Peyer's patch (tissue), 4 donors: Measurements from ENCODE around the gene HNRNPR. TPM values are rescaled to one million over a fixed set of nuclear protein-coding genes. Genes with fewer than 3 reads are reported as not detected.
"Not testable (repeated sequence)": the region's sequence is repeated elsewhere in the genome, so short reads cannot be mapped to it uniquely, and the experiment has no call there.

Experiments used
- DNase-seq, 3 donors: peaks; one replicate each; pipeline ENCODE4 v3.0.0-alpha.2; 2017 to 2019
- H3K27ac ChIP-seq, 4 donors: fragments of 200-600 bp; sonication (generic); one replicate each; pipeline ENCODE4 v1.5.1; 2016 to 2019
- H3K27me3 ChIP-seq, 2 donors: fragments of 200-600 bp; sonication (generic); one replicate each; pipeline ENCODE4 v1.5.1; 2019
- H3K36me3 ChIP-seq, 3 donors: fragments of 200-600 bp; sonication (generic); one replicate each; pipeline ENCODE4 v1.5.1; 2016 to 2019
- H3K4me1 ChIP-seq, 4 donors: fragments of 200-600 bp; sonication (generic); one replicate each; pipeline ENCODE4 v1.5.1; 2016 to 2019
- H3K4me3 ChIP-seq, 4 donors: fragments of 200-600 bp; sonication (generic); 1 replicate in 3 of 4; 2 replicates in 1 of 4; pipeline ENCODE4 v1.5.1; 2016 to 2019; ENCODE audit warnings: mild to moderate bottlenecking in 1 of 4
- H3K9me3 ChIP-seq, 4 donors: fragments of 200-600 bp; sonication (generic); one replicate each; pipeline ENCODE4 v1.5.1; 2016 to 2019; ENCODE audit warnings: mild to moderate bottlenecking in 1 of 4
- CTCF ChIP-seq, 6 experiments: fragments of 450-650 bp in 4 of 6; fragments of 200-600 bp in 2 of 6; sonication (generic) in 1 of 6; IDR thresholded peaks; one replicate each; pipeline ENCODE4 v1.5.1; 2017 to 2019; ENCODE audit warnings: antibody characterized with exemption in 6 of 6, mild to moderate bottlenecking in 3 of 6, moderate library complexity in 1 of 6
- POLR2A ChIP-seq, 2 donors: fragments of 450-650 bp; IDR thresholded peaks; one replicate each; pipeline ENCODE4 v1.5.1; 2017; ENCODE audit warnings: antibody characterized with exemption in 2 of 2, mild to moderate bottlenecking in 2 of 2, moderate library complexity in 2 of 2
- total RNA-seq, 4 donors: library from RNA; depleted of rRNA; stranded (reverse); fragments of >200 nt; gene quantifications; one replicate each; pipeline ENCODE4 v1.1.0, GENCODE V29; 2016

The HNRNPR gene
- total RNA-seq, 4 donors from 2014 or later: 39.4 to 122 (median 54.8) TPM

- H3K36me3 ChIP-seq: peaks cover 0 to 80% (median 0%) of the 10 kb centered on the region in 3 donors
- H3K9me3 ChIP-seq: no peaks in the 10 kb centered on the region
- H3K4me3 ChIP-seq: no peak overlapping the region
- H3K27me3 ChIP-seq: no peaks in the 10 kb centered on the region
- H3K27ac ChIP-seq: no peak overlapping the region
- no peaks in the 10 kb centered on the region for H3K4me1 ChIP-seq
- TF ChIP-seq POLR2A (IDR thresholded peaks at IDR 0.05) (no peak), CTCF (IDR thresholded peaks at IDR 0.05) (no peak)
- no peak for DNase-seq
Observed at GRCh38 chr1:23325393-23325792, 18.7 kb downstream of the HNRNPR start.

- DNase-seq: no peak
- TF ChIP-seq POLR2A (IDR thresholded peaks at IDR 0.05) (no peak), CTCF (IDR thresholded peaks at IDR 0.05) (no peak)
- H3K4me1 ChIP-seq: no peaks in the 10 kb centered on the region
- H3K27ac ChIP-seq: no peak overlapping the region
- no peaks in the 10 kb centered on the region for H3K27me3 ChIP-seq
- H3K4me3 ChIP-seq: no peak overlapping the region
- H3K36me3 ChIP-seq: peaks cover 0 to 79% (median 0%) of the 10 kb centered on the region in 3 donors
- H3K9me3 ChIP-seq: no peaks in the 10 kb centered on the region
Observed at GRCh38 chr1:23322770-23323169, 21.3 kb downstream of the HNRNPR start.

- peaks cover 0 to 61% (median 0%) of the 10 kb centered on the region in 3 donors for H3K36me3 ChIP-seq
- H3K9me3 ChIP-seq, H3K27ac ChIP-seq, H3K4me1 ChIP-seq, H3K27me3 ChIP-seq, DNase-seq, H3K4me3 ChIP-seq: not testable (repeated sequence)
Observed at GRCh38 chr1:23310280-23310679, 33.8 kb downstream of the HNRNPR start.

- no peaks in the 10 kb centered on the region for H3K4me1 ChIP-seq
- H3K27me3 ChIP-seq: no peaks in the 10 kb centered on the region
- H3K4me3 ChIP-seq: no peak overlapping the region
- no peak for DNase-seq
- no peak overlapping the region for H3K27ac ChIP-seq
- H3K9me3 ChIP-seq: no peaks in the 10 kb centered on the region
- peaks cover 0 to 50% (median 0%) of the 10 kb centered on the region in 3 donors for H3K36me3 ChIP-seq
- TF ChIP-seq POLR2A (IDR thresholded peaks at IDR 0.05) (no peak), CTCF (IDR thresholded peaks at IDR 0.05) (no peak)
Observed at GRCh38 chr1:23304140-23304620, 39.9 kb downstream of the HNRNPR start.

- TF ChIP-seq POLR2A (IDR thresholded peaks at IDR 0.05) (no peak), CTCF (IDR thresholded peaks at IDR 0.05) (no peak)
- Histone ChIP-seq H3K27me3 (no peaks in the 10 kb centered on the region), H3K4me1 (no peaks in the 10 kb centered on the region), H3K4me3 (no peak overlapping the region), H3K27ac (no peak overlapping the region), H3K36me3 (peaks cover 0 to 54% (median 0%) of the 10 kb centered on the region in 3 donors), H3K9me3 (no peaks in the 10 kb centered on the region)
- no peak for DNase-seq
Observed at GRCh38 chr1:23303524-23303923, 40.6 kb downstream of the HNRNPR start.

- TF ChIP-seq CTCF (IDR thresholded peaks at IDR 0.05): no peak
- no peak for TF ChIP-seq POLR2A (IDR thresholded peaks at IDR 0.05)
- peaks cover 0 to 44% (median 0%) of the 10 kb centered on the region in 3 donors for H3K36me3 ChIP-seq
- H3K9me3 ChIP-seq: no peaks in the 10 kb centered on the region
Observed at GRCh38 chr1:23296931-23297330, 47.2 kb downstream of the HNRNPR start.

More at GRCh38 chr1:23296931-23297330, 47.2 kb downstream of the HNRNPR start:
- Histone ChIP-seq H3K4me3 (no peak overlapping the region), H3K4me1 (no peaks in the 10 kb centered on the region), H3K27me3 (no peaks in the 10 kb centered on the region), H3K27ac (no peak overlapping the region)
- DNase-seq: no peak
